Astrocyte (in vitro differentiated cells and primary cell): ENCODE results near the gene KIAA1614. TPM values are rescaled to one million over a fixed set of nuclear protein-coding genes. Genes with fewer than 3 reads are reported as not detected.

Experiments
- DNase-seq: peaks from one replicate; pipeline ENCODE4 v3.0.0-alpha.2; 2010; ENCODE audit warnings: low read depth
- FAIRE-seq: peaks from 2 replicates; lab custom pipeline; 2011; peaks lifted over from hg19 to GRCh38; lab: Jason Lieb, UNC
- H2AFZ ChIP-seq: 2 replicates; pipeline ENCODE4 v1.6.0; 2012; ENCODE audit warnings: low read depth, low read length, inconsistent platforms
- H3K27ac ChIP-seq: 2 replicates; pipeline ENCODE4 v1.5.1; 2011; ENCODE audit warnings: low read depth, low read length, inconsistent platforms
- H3K27me3 ChIP-seq: 2 replicates; pipeline ENCODE4 v1.6.0; 2011; ENCODE audit warnings: low read length, inconsistent platforms; ENCODE audit not compliant: insufficient read depth
- H3K36me3 ChIP-seq: 2 replicates; pipeline ENCODE4 v1.5.1; 2011; ENCODE audit warnings: low read length, inconsistent platforms; ENCODE audit not compliant: insufficient read depth
- H3K4me1 ChIP-seq: 2 replicates; pipeline ENCODE4 v1.5.1; 2011; ENCODE audit warnings: low read length, inconsistent platforms; ENCODE audit not compliant: insufficient read depth
- H3K4me2 ChIP-seq: 2 replicates; pipeline ENCODE4 v1.6.0; 2012; ENCODE audit warnings: low read length, inconsistent platforms
- H3K4me3 ChIP-seq: 2 replicates; pipeline ENCODE4 v1.5.1; 2011; ENCODE audit warnings: low read depth, mild to moderate bottlenecking, low read length, inconsistent platforms; ENCODE audit not compliant: insufficient read depth
- H3K79me2 ChIP-seq: 2 replicates; pipeline ENCODE4 v1.6.0; 2012; ENCODE audit warnings: mild to moderate bottlenecking, low read length, inconsistent platforms; ENCODE audit not compliant: insufficient read depth
- H3K9ac ChIP-seq: 2 replicates; pipeline ENCODE4 v1.6.0; 2012; ENCODE audit warnings: mild to moderate bottlenecking, low read length, inconsistent platforms
- H3K9me3 ChIP-seq: 2 replicates; pipeline ENCODE4 v1.5.1; 2012; ENCODE audit warnings: low read depth, mild to moderate bottlenecking, low read length, inconsistent platforms; ENCODE audit not compliant: insufficient read depth
- H4K20me1 ChIP-seq: 2 replicates; pipeline ENCODE4 v1.6.0; 2012; ENCODE audit warnings: low read length, inconsistent platforms; ENCODE audit not compliant: insufficient read depth
- H3K27ac Mint-ChIP-seq: one replicate; pipeline ENCODE4 v1.8.0; 2021; ENCODE audit warnings: mild to moderate bottlenecking, mixed read lengths; ENCODE audit not compliant: unreplicated experiment
- H3K27me3 Mint-ChIP-seq: one replicate; pipeline ENCODE4 v1.8.0; 2021; ENCODE audit warnings: low read depth, mixed read lengths; ENCODE audit not compliant: unreplicated experiment
- H3K36me3 Mint-ChIP-seq: one replicate; pipeline ENCODE4 v1.8.0; 2021; ENCODE audit warnings: low read depth, mixed read lengths; ENCODE audit not compliant: unreplicated experiment
- H3K4me1 Mint-ChIP-seq: one replicate; pipeline ENCODE4 v1.8.0; 2021; ENCODE audit warnings: low read depth, mixed read lengths; ENCODE audit not compliant: unreplicated experiment
- H3K4me3 Mint-ChIP-seq: one replicate; pipeline ENCODE4 v1.8.0; 2021; ENCODE audit warnings: mild to moderate bottlenecking, moderate library complexity, mixed read lengths; ENCODE audit not compliant: unreplicated experiment
- H3K9me3 Mint-ChIP-seq: one replicate; pipeline ENCODE4 v1.8.0; 2021; ENCODE audit warnings: mild to moderate bottlenecking, mixed read lengths; ENCODE audit not compliant: unreplicated experiment
- EZH2 ChIP-seq: IDR thresholded peaks from 2 replicates; pipeline ENCODE4 v1.6.1; 2012; ENCODE audit warnings: mild to moderate bottlenecking, low read length, inconsistent platforms; ENCODE audit not compliant: insufficient read depth
- total RNA-seq: library from RNA; stranded (reverse); gene quantifications from 2 replicates; pipeline ENCODE4 v1.2.1, GENCODE V29; 2021
- TF ChIP-seq, protein P1 (sequence below): IDR thresholded peaks from 2 replicates; pipeline ENCODE4 v1.5.1; 2011; ENCODE audit warnings: low read depth, mild to moderate bottlenecking, inconsistent platforms, low read length, moderate library complexity; ENCODE audit not compliant: insufficient read depth

Gene KIAA1614
- total RNA-seq, 1 donor from 2014 or later, result 0.84 TPM

GRCh38 chr1:180997843-180998504 lies 85.3 kb downstream of the KIAA1614 start:
- no peak for FAIRE-seq
- H3K27me3 Mint-ChIP-seq, result no peaks in the 10 kb centered on the region
- Histone ChIP-seq H4K20me1 (peaks cover 5% of the 10 kb centered on the region), H3K27ac (no peak overlapping the region), H3K79me2 (peaks cover 6% of the 10 kb centered on the region), H3K36me3 (no peaks in the 10 kb centered on the region), H3K9ac (no peak overlapping the region), H3K9me3 (no peaks in the 10 kb centered on the region), H3K4me1 (no peaks in the 10 kb centered on the region), H3K4me3 (no peak overlapping the region), H3K4me2 (no peak overlapping the region), H3K27me3 (no peaks in the 10 kb centered on the region), H2AFZ (no peak overlapping the region)
- DNase-seq, result no peak
- peaks cover 6% of the 10 kb centered on the region for H3K4me1 Mint-ChIP-seq
- TF ChIP-seq EZH2, result no peak
- TF ChIP-seq, protein P1, sequence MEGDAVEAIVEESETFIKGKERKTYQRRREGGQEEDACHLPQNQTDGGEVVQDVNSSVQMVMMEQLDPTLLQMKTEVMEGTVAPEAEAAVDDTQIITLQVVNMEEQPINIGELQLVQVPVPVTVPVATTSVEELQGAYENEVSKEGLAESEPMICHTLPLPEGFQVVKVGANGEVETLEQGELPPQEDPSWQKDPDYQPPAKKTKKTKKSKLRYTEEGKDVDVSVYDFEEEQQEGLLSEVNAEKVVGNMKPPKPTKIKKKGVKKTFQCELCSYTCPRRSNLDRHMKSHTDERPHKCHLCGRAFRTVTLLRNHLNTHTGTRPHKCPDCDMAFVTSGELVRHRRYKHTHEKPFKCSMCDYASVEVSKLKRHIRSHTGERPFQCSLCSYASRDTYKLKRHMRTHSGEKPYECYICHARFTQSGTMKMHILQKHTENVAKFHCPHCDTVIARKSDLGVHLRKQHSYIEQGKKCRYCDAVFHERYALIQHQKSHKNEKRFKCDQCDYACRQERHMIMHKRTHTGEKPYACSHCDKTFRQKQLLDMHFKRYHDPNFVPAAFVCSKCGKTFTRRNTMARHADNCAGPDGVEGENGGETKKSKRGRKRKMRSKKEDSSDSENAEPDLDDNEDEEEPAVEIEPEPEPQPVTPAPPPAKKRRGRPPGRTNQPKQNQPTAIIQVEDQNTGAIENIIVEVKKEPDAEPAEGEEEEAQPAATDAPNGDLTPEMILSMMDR, result no peak
- peaks cover 2% of the 10 kb centered on the region for H3K9me3 Mint-ChIP-seq
- H3K36me3 Mint-ChIP-seq, result peaks cover 32% of the 10 kb centered on the region
- H3K4me3 Mint-ChIP-seq, result no peak overlapping the region
- H3K27ac Mint-ChIP-seq, result no peak overlapping the region

Other genes starting within 250 kb of the KIAA1614 start
- gene STX6, start 110.0 kb downstream of the KIAA1614 start, total RNA-seq, result 23.1 and 27.6 TPM in 2 replicates
- 1.2 and 1.6 TPM in 2 replicates for gene MR1, start 121.1 kb downstream of the KIAA1614 start, total RNA-seq
- gene IER5, start 175.8 kb downstream of the KIAA1614 start, total RNA-seq, result 23.2 and 28.3 TPM in 2 replicates